Stimulated activated CD4-positive, alpha-beta T cell treated with anti-CD3 and anti-CD28 coated beads, Interleukin-2, amount 100 ng/mL, for 48 hours (primary cell): Measurements from ENCODE around the gene OR8D2.
"Not testable (repeated sequence)": the region's sequence is repeated elsewhere in the genome, so short reads cannot be mapped to it uniquely, and the experiment has no call there.

ENCODE experiments used
- DNase-seq, 2 donors: peaks; one replicate each; pipeline ENCODE4 v3.0.0-alpha.2; 2020

The OR8D2 gene

DNA sequence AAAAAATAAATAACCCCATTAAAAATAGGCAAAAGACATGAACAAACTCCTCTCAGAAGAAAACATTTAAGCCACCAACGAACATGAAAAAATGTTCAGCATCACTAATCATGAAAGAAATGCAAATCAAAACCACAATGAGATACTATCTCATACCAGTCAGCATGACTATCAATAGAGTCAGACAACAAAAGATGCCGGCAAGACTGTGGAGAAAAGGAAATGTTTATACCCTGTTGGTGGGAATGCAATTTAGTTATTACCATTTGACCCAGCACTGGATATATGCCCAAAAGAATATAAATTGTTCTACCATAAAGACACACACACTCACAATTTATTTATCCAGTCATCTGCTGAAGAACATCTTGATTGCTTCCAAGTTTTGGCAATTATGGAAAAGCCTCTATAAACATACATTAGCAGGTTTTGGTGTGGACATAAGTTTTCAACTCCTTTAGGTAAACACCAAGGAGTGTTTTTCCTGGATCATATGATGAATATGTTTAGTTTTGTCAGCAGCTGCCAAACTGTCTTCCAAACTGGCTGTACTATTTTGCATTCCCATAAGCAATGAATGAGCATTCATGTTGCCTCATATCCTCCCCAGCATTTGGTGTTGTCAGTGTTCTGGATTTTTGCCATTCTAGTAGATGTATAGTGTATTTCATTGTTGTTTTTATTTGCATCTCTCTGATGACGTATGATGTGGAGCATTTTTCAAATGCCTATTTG is 34.2 kb downstream of the OR8D2 start:
- DNase-seq = no peak

GRCh38 chr11:124278261-124278660 is 41.7 kb downstream of the OR8D2 start:
- DNase-seq = no peak

- no peak for DNase-seq
Measured at GRCh38 chr11:124277804-124278203, 42.2 kb downstream of the OR8D2 start.

- DNase-seq = no peak
Measured at GRCh38 chr11:124277207-124277606, 42.8 kb downstream of the OR8D2 start.

- DNase-seq = no peak
Measured at GRCh38 chr11:124276081-124276480, 43.9 kb downstream of the OR8D2 start.

- DNase-seq = no peak
Measured at GRCh38 chr11:124274000-124274399, 46.0 kb downstream of the OR8D2 start.

GRCh38 chr11:124270886-124271285 is 49.1 kb downstream of the OR8D2 start:
- not testable (repeated sequence) for DNase-seq
